ENCODE measurements around the gene ZSWIM4.

ZSWIM4 gene

DNA sequence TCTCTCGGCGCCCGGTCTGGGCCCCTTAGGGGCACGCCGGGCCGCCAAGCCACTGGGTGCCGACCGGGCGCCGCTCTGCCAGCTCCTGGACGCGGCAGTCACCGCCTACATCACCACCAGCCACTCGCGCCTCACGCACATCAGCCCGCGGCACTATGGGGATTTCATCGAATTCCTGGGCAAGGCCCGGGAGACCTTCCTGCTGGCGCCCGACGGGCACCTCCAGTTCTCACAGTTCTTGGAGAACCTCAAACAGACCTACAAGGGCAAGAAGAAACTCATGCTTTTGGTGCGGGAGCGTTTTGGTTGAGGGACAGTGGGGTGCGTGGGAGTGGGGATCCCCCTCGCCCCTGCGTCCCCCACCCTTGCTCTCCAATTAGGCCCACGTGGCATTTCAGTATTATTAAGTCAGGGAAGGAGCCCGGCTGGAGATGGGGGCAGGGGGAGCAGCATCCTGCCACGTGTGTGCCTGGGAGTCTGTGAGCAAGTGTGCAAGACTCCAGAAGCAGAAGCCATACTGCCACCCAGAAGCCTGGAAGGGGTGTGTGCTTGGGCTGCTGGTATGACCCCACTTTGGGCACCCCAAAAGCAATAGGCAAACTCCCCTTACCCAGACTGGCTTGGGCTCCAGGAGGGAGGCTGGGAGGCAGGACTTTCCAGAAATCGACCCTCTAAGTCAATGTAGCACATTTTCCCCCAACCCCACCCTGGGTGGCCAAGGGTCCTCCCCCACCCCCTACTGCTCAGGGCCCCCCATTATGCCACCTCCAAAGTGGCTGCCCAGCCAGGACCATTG is 35.7 kb downstream of the ZSWIM4 start:
- Histone ChIP-seq H3K4me1 (ENCODE audit: insufficient read depth, low read length) (peaks cover 11% of the 10 kb centered on the region), H3K9ac (ENCODE audit: low read depth, low read length) (no peak overlapping the region), H3K9me3 (ENCODE audit: control insufficient read depth, insufficient read depth, low read length) (no peaks in the 10 kb centered on the region), H3K36me3 (ENCODE audit: insufficient read depth, low read length) (0 out of 2 replicates have a peak, but pooled peaks cover 3% of the 10 kb centered on the region)

DNA sequence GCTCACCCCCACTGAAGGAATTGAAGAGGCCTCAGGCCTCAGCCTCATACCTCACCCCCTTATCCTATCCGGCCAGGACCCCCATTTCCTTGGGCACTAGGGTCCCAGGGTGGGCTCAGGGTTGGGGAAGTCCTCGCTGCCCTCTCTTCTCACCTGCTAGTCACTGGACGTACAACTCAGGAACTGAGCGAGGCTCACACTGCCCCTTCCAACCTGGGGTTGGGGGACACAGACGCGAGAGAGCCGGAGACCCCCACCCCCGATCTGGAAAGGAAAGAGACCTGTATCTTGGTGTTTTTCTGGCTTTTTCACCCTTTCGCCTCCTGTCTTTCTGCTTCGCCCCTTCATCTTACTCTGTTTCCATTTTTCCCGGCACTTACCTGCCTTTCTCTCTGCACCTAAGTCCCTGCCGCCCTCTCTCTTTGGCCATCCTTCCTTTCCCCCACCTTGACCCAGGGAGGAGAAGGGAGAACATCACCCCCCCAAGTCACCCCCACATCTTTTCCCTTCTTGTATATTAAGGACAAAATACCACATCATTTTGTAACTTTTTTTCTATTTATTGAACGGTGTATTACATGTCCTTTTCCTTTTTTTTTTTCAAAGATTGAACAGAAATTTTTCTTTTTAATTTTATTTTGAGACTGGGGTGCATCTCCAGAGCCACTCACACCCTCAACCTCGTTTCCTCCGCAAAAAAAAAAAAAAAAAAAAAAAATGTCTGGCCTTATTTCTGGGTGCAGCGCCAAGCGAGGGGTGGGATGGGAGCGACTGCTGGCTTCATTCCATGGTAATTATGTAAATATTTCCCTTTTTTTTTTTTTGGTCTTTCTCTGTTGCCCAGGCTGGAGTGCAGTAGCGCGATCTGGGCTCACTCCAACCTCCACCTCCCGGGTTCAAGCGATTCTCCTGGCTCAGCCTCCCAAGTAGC is 36.6 kb downstream of the ZSWIM4 start:
- no peak overlapping the region for H3K9ac ChIP-seq (ENCODE audit: low read depth, low read length)
- H3K9me3 ChIP-seq (ENCODE audit: control insufficient read depth, insufficient read depth, low read length), result no peaks in the 10 kb centered on the region
- peaks cover 4% of the 10 kb centered on the region; the same call in 1 of the 2 replicates for H3K4me1 ChIP-seq (ENCODE audit: insufficient read depth, low read length)
- 0 out of 2 replicates have a peak, but pooled peaks cover 3% of the 10 kb centered on the region for H3K36me3 ChIP-seq (ENCODE audit: insufficient read depth, low read length)

DNA sequence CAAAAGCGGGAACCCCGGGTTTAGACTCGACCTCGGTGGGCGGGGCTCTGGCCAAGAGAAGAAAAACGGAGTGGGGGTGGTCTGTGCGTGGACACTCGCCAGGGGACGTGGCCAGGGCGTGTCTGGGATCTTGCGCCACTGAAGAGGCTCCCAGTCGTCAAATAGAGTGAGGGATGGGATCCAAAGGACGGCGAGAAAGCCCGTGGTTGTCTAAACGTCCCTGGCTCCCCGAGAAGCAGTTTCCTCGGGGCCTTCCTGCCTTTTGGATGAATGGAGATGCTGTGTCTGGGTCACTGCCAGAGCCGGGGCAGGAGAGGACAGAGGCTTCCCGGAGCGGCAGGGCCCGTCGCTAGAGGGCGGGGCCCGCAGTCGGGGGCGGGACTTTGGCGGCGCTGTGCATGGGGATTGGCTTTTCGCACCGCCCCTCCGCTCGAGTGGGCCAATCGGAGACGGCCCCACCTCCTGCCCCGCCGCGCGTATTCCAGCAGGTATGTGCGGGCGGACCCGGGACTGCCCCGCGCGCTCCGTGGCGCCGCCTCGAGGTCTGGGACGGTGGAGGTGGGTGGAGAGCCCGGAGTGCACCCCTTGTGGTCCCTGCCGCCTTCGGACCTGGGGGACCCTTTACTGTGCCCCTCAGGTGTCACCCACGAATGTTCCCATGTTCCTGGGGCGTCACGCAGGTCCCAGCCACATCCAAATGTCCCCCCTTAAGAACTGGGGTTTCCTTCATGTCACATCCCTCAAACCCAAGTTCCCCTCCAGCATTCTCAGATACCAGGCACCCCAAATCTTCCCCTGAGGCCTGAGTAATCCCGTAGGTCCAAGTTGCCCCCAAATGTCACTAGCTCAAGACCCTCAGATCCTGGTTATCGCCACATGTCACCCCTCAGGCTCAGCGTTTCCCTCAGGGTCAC is 38.3 kb downstream of the ZSWIM4 start:
- H3K9ac ChIP-seq (ENCODE audit: low read depth, low read length), result peak overlapping the region; percentile 43
- 0 out of 2 replicates have a peak, but pooled peaks cover 3% of the 10 kb centered on the region for H3K36me3 ChIP-seq (ENCODE audit: insufficient read depth, low read length)
- no peaks in the 10 kb centered on the region for H3K4me1 ChIP-seq (ENCODE audit: insufficient read depth, low read length)
- no peaks in the 10 kb centered on the region for H3K9me3 ChIP-seq (ENCODE audit: control insufficient read depth, insufficient read depth, low read length)

DNA sequence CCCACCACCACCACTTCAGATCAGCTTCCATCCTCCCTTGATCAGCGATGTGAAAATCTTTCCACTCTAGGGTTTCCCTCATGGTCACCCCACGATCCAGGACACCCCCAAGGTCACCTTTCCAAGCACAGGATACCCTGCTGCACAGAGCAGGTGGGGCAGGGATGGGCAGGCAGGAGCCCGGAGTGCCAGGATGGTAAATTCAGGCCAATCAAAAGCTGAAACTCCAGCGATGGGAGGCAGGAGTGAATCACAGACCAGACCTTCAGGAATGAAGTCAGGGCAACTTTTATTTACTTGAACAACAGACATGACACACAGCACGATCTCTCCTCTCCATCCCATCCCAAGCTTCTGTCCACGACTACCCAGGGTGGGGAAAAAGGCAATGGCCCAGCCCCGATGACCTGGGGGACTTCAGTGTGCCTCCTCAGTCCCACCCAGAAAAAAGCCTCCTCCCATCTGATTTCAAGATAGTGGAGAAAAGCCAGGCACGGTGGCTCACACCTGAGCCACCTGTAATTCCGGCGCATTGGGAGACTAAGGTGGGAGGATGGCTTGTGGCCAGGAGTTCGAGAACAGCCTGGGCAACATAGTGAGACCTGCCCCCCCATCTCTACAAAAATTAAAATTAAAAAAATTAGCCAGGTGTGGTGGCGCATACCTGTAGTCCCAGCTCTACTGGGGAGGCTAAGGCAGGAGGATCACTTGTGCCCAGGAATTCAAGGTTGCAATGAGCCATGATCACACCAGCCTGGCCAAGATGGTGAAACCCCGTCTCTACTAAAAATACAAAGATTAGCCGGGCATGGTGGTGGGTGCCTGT is 39.2 kb downstream of the ZSWIM4 start:
- Histone ChIP-seq H3K9ac (ENCODE audit: low read depth, low read length) (no peak overlapping the region), H3K36me3 (ENCODE audit: insufficient read depth, low read length) (0 out of 2 replicates have a peak, but pooled peaks cover 3% of the 10 kb centered on the region), H3K4me1 (ENCODE audit: insufficient read depth, low read length) (peaks cover 5% of the 10 kb centered on the region; the same call in 1 of the 2 replicates), H3K9me3 (ENCODE audit: control insufficient read depth, insufficient read depth, low read length) (no peaks in the 10 kb centered on the region)

DNA sequence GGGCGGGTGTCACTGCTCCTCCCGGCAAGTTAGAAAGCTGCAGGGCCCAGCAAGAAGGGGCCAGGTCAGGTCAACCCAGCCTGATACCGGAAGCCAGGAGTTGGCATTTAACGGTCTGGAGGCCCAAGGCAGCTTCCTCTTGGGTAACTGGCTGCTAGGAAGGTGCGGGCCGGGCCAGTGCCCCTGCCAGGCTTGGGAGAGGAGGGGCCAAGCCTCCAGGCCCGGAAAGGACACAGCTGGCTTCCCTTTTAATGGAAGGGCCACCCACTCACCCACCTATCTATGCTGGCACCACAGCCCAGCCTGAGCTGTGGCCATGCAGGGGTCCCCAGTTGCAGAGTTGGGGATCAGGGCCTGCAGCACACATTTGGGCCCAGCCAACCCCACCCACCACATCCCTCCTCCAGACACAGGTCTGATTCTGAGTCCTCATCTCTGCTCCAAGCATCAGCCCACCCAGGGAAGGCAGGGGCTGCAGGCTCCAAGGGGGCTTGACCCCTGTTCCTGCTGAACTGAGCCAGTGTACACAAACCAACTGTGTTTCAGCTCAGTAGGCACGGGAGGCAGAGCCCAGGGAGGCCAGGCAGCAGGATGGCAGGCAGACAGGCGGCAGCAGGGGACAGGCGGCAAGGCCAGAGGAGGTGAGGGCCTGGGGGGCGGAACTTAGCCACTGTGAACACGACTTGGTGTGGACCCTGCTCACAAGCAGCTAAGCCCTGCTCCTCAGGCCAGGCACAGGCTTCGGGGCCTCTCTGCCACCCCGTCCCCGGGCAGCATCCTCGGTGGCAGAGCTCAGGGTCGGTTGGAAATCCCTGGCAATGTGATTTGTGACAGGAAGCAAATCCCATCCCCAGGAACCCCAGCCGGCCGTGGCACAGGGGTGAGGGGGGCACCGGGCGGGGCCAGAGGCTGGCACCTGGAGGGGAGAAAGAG is 40.8 kb downstream of the ZSWIM4 start:
- 0 out of 2 replicates have a peak, but pooled peaks cover under 1% of the 10 kb centered on the region for H3K36me3 ChIP-seq (ENCODE audit: insufficient read depth, low read length)
- no peak overlapping the region for H3K9ac ChIP-seq (ENCODE audit: low read depth, low read length)
- H3K9me3 ChIP-seq (ENCODE audit: control insufficient read depth, insufficient read depth, low read length), result no peaks in the 10 kb centered on the region
- peaks cover 6% of the 10 kb centered on the region; the same call in 1 of the 2 replicates for H3K4me1 ChIP-seq (ENCODE audit: insufficient read depth, low read length)

DNA sequence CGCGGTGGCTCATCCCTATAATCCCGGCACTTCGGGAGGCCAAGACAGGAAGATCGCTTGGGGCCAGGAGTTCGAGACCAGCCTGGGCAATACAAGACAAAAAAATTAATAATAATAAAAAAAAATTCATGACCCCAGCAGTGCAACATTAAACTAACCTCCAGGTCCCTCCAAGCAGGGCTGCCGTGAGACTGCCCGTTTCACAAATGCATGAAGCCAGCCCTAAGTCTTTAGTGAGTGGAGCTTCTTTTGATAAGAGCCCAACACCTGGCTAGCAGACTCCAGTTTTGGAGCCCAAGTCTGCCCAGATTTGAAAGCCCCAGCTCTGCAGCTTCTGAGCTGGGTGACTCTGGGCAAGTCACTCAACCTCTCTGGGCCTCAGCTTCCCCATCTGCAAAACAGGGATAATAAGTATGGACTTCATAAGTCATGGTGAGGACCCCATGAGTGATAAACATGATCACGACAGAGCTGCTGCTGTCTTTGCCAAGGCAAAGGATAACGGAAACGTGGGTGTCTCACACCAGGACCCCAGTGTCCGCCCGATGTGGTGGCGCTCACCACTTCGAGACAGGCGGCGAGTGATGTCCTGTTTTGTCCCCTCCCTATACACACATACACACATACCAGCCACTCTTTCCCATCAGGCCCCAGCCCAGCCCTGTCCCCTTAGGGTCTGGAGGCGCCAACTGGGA is 43.3 kb downstream of the ZSWIM4 start:
- Histone ChIP-seq H3K9ac (ENCODE audit: low read depth, low read length) (peak overlapping the region; percentile 64; the same call in 1 of the 2 replicates), H3K4me1 (ENCODE audit: insufficient read depth, low read length) (peaks cover 6% of the 10 kb centered on the region), H3K36me3 (ENCODE audit: insufficient read depth, low read length) (no peaks in the 10 kb centered on the region), H3K9me3 (ENCODE audit: control insufficient read depth, insufficient read depth, low read length) (no peaks in the 10 kb centered on the region)

DNA sequence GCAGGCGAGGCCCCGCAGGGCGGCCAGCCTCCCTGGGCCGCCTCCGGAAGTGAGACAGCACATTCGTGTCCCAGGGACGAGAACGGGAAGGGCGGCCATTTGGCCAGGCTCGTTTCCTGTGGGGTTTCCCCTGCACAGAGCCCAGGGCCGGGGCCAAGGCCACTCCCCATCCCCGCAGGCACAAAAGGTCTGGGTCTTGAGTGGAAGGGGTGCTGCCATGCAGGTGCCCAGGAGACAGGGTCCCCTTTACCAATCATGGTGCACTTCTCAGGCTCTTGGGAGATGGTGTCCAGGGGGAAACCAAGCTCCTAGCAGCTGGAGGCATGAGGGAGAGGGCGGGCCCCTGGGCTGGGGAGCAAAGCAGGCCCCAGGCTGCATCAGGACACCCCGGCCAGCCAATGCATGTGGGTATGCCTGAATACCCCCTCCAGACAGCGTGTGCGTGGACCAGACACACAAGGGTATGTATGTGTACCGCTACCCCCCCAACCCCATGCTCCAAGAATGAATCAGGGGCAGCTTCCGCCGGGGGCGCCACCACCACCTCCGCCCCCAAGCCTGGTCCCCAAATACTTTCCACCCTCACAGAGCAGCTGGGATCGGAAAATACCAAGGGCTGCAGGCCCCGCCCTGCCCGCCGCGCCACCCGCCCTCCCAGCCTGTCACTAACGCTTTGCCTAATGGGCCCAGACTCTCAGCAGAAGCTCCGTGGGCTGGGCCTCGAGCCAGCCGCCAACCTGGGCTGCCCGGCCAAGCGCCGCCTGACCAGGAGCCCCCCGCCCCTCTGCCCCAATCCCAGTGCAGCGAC is 44.1 kb downstream of the ZSWIM4 start:
- no peaks in the 10 kb centered on the region for H3K36me3 ChIP-seq (ENCODE audit: insufficient read depth, low read length)
- H3K9ac ChIP-seq (ENCODE audit: low read depth, low read length), result peak overlapping the region; percentile 64; the same call in 1 of the 2 replicates
- H3K9me3 ChIP-seq (ENCODE audit: control insufficient read depth, insufficient read depth, low read length), result no peaks in the 10 kb centered on the region
- H3K4me1 ChIP-seq (ENCODE audit: insufficient read depth, low read length), result peaks cover 13% of the 10 kb centered on the region

DNA sequence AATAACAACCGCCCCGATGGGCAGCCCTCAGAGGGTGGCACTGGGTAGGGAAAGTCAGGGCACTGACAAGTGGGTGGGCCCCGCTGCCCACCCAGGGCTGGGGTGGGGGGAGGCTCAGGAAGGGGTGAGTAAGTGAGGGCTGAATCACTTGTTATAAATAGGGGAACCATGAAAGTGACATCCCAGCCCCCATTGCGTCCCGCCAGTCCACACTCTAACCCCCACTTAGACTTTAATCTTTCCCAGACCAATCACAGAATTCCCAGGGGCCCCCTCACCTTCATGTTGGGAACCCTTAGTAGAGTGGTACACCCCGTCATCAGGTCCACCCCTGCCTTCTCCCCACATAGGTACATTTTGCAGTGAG is 44.7 kb downstream of the ZSWIM4 start:
- Histone ChIP-seq H3K4me1 (ENCODE audit: insufficient read depth, low read length) (peaks cover 19% of the 10 kb centered on the region), H3K9me3 (ENCODE audit: control insufficient read depth, insufficient read depth, low read length) (no peaks in the 10 kb centered on the region), H3K9ac (ENCODE audit: low read depth, low read length) (peak overlapping the region; percentile 64; the same call in 1 of the 2 replicates), H3K36me3 (ENCODE audit: insufficient read depth, low read length) (no peaks in the 10 kb centered on the region)

DNA sequence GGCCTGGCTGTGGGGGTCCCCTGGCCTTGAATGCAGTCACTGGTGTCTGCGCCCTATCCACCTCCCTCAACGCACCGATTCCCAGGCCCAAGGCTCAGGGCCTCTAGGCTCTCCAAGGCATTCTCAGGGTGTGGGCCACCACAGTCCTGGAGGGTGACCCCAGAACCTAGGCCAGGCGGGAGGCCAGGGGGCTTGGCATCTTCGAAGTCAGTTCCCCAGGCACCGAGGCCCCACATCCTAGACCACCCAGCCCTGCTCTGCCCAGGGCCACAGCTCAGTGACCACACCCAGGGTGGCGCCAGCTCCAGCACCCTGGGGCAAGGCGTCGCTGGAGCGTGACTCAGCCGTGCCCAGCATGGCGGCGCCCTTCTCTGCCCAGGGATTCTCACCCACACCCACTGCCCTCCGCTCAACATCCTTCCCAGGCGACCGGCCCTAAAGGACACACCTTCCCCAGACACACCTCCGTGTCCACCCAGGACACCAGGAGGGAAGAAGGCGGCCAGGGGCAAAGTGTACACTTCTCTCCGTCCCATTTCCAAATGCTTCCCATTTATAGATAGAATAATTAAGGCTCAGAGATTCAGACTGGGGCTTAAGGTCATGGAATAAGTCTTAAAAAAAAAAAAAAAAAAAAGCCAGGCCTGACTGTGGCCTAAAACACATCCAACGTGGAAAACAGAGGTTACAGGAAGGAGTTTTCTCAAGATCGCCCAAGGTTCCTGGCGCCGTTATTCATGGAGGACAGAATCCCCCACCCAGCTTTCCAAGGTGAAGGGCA is 45.3 kb downstream of the ZSWIM4 start:
- peak overlapping the region; percentile 64; the same call in 1 of the 2 replicates for H3K9ac ChIP-seq (ENCODE audit: low read depth, low read length)
- H3K9me3 ChIP-seq (ENCODE audit: control insufficient read depth, insufficient read depth, low read length), result no peaks in the 10 kb centered on the region
- peaks cover 20% of the 10 kb centered on the region for H3K4me1 ChIP-seq (ENCODE audit: insufficient read depth, low read length)
- no peaks in the 10 kb centered on the region for H3K36me3 ChIP-seq (ENCODE audit: insufficient read depth, low read length)

DNA sequence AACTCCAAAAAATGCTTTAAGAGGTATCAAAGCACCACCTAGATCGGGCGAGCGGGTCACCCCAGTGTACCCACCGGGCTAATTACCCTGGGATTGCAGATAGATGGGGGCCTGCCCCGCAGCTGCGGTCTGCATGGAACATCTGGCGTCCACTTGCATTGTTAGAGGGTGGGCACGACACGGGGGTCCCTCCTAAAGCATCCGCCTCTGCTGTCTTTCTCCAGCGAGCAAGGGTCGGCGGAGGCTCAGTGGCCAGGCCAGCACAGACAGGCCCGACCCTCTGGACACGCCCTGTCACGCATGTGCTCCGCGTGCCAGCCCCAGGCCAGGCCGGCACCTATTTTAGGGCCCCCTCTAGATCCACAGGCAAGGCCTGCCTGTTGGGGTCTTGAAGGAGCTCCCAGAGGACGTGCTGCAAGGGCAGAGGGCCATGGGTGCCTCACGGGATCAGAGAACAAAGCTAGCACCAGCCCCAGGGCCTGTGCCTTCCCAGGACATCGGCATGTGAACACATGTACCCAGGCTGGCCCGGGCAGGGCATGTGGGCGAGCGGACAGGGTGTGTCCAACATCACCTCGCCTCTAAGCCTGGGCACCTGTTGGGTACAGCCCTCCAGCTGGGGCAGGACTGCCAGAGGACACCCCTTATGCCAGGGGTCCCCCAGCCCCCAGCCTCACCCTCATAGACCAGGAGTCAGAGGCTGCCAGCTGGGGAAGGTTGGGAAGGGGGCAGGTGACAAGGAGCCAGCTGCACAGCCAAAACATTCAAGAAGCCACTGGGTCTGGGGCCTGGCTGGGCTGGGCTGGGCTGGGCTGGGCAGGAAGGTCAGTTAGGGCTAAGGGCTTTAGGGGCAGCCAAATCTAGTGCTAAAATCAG is 46.1 kb downstream of the ZSWIM4 start:
- H3K36me3 ChIP-seq (ENCODE audit: insufficient read depth, low read length), result no peaks in the 10 kb centered on the region
- H3K4me1 ChIP-seq (ENCODE audit: insufficient read depth, low read length), result peaks cover 25% of the 10 kb centered on the region
- no peaks in the 10 kb centered on the region for H3K9me3 ChIP-seq (ENCODE audit: control insufficient read depth, insufficient read depth, low read length)
- peak overlapping the region; percentile 64; the same call in 1 of the 2 replicates for H3K9ac ChIP-seq (ENCODE audit: low read depth, low read length)
